Esophagus muscularis mucosa (tissue), 2 donors: ENCODE data around the gene PRORP.

Experiments used
- POLR2A ChIP-seq: fragments of 450-650 bp; IDR thresholded peaks from one replicate; pipeline ENCODE4 v1.6.1; 2017; ENCODE audit warnings: antibody characterized with exemption, moderate library complexity, mild to moderate bottlenecking, low read depth
- POLR2AphosphoS5 ChIP-seq, 2 donors: sonication (generic); formaldehyde crosslinking; IDR thresholded peaks; one replicate each; pipeline ENCODE4 v1.6.1; 2017; ENCODE audit warnings: antibody characterized with exemption in 2 of 2

GRCh38 chr14:35121026-35121886, 1.1 kb upstream of the PRORP start:
- no peak for TF ChIP-seq POLR2AphosphoS5 (IDR thresholded peaks at IDR 0.05)
- no peak for TF ChIP-seq POLR2A
